Keratinocyte (primary cell): Measurements from ENCODE around the gene MOB2. TPM values are rescaled to one million over a fixed set of nuclear protein-coding genes. Genes with fewer than 3 reads are reported as not detected.

Experiments
- DNase-seq: peaks from one replicate; pipeline ENCODE4 v3.0.0-alpha.2; 2011; ENCODE audit warnings: low read depth, missing footprints, low spot score
- FAIRE-seq: peaks from 2 replicates; lab custom pipeline; 2011; peaks lifted over from hg19 to GRCh38; lab: Jason Lieb, UNC
- H2AFZ ChIP-seq: 2 replicates; pipeline ENCODE4 v1.6.0; 2012; ENCODE audit warnings: low read length, control low read depth, inconsistent platforms; ENCODE audit not compliant: control insufficient read depth
- H3K27ac ChIP-seq: 2 replicates; pipeline ENCODE4 v1.5.1; 2011; ENCODE audit warnings: low read length; ENCODE audit not compliant: control insufficient read depth, insufficient read depth
- H3K27me3 ChIP-seq: 3 replicates; pipeline ENCODE4 v1.6.0; 2011; ENCODE audit warnings: low read length; ENCODE audit not compliant: control insufficient read depth, insufficient read depth; ENCODE audit errors: extremely low read depth
- H3K36me3 ChIP-seq, 2 experiments: 2 replicates in 1 of 2; 3 replicates in 1 of 2; pipeline ENCODE4 v1.5.1; 2011; ENCODE audit warnings: low read length in 2 of 2, mild to moderate bottlenecking in 1 of 2; ENCODE audit not compliant: control insufficient read depth in 2 of 2, insufficient read depth in 2 of 2; ENCODE audit errors: extremely low read depth in 1 of 2
- H3K4me1 ChIP-seq: 3 replicates; pipeline ENCODE4 v1.5.1; 2011; ENCODE audit warnings: low read length; ENCODE audit not compliant: control insufficient read depth, insufficient read depth; ENCODE audit errors: extremely low read depth
- H3K4me2 ChIP-seq: 3 replicates; pipeline ENCODE4 v1.6.0; 2011; ENCODE audit warnings: low read depth, low read length; ENCODE audit not compliant: control insufficient read depth, insufficient read depth; ENCODE audit errors: extremely low read depth
- H3K4me3 ChIP-seq, 3 experiments: fragments of 200-600 bp in 1 of 3; sonication (generic) in 1 of 3; 2 replicates in 2 of 3; 3 replicates in 1 of 3; pipeline ENCODE4 v1.5.1; 2011 to 2016; ENCODE audit warnings: low read length in 3 of 3, mild to moderate bottlenecking in 3 of 3, control low read depth in 2 of 3, inconsistent platforms in 1 of 3, low read depth in 1 of 3, mixed read lengths in 1 of 3, mixed run types in 1 of 3, moderate library complexity in 1 of 3; ENCODE audit not compliant: control insufficient read depth in 2 of 3, insufficient read depth in 2 of 3; ENCODE audit errors: extremely low read depth in 1 of 3
- H3K79me2 ChIP-seq: 2 replicates; pipeline ENCODE4 v1.6.0; 2012; ENCODE audit warnings: low read length; ENCODE audit not compliant: control insufficient read depth, insufficient read depth
- H3K9ac ChIP-seq: 3 replicates; pipeline ENCODE4 v1.6.0; 2011; ENCODE audit warnings: low read length; ENCODE audit not compliant: control insufficient read depth, insufficient read depth; ENCODE audit errors: extremely low read depth
- H3K9me1 ChIP-seq: 3 replicates; pipeline ENCODE4 v1.6.0; 2011; ENCODE audit warnings: low read length; ENCODE audit not compliant: control insufficient read depth, insufficient read depth; ENCODE audit errors: extremely low read depth
- H3K9me3 ChIP-seq: 2 replicates; pipeline ENCODE4 v1.5.1; 2012; ENCODE audit warnings: low read depth, low read length; ENCODE audit not compliant: control insufficient read depth
- H4K20me1 ChIP-seq: 3 replicates; pipeline ENCODE4 v1.6.0; 2011; ENCODE audit warnings: low read length; ENCODE audit not compliant: control insufficient read depth, insufficient read depth; ENCODE audit errors: extremely low read depth
- EZH2 ChIP-seq: IDR thresholded peaks from one replicate; pipeline ENCODE4 v1.6.1; 2012; ENCODE audit warnings: inconsistent platforms, mild to moderate bottlenecking, low read length, moderate library complexity
- dilution Hi-C: fragments of 300-500 bp; cut with MboI; formaldehyde crosslinking; loops from one replicate; pipeline ENCODE4 v1.7.0; 2020; ENCODE audit warnings: low sequenced_read_pairs; ENCODE audit not compliant: extremely low pct_ligation_motif_present
- polyA plus RNA-seq, 5 experiments: library from polyadenylated mRNA; depleted of rRNA in 3 of 5; stranded (reverse) in 3 of 5; stranded (forward) in 1 of 5; unstranded in 1 of 5; fragments of >200 nt; gene quantifications; 1 replicate in 1 of 5; 2 replicates in 3 of 5; 3 replicates in 1 of 5; pipeline versions ENCODE4 v1.2.1 to v1.2.3, GENCODE V29; 2011 to 2012; ENCODE audit warnings: missing spikeins in 2 of 5, low read depth in 1 of 5, low replicate concordance in 1 of 5
- TF ChIP-seq, protein P1 (sequence below), 3 experiments: IDR thresholded peaks in 1 of 3; conservative IDR thresholded peaks in 1 of 3; optimal IDR thresholded peaks in 1 of 3; 2 replicates in 2 of 3; 3 replicates in 1 of 3; pipeline versions ENCODE3 to v1.5.1; 2011; ENCODE audit warnings: low read length in 3 of 3, mild to moderate bottlenecking in 3 of 3, moderate library complexity in 2 of 3, control low read depth in 1 of 3, inconsistent platforms in 1 of 3; ENCODE audit not compliant: insufficient read depth in 2 of 3; ENCODE audit errors: extremely low read depth in 1 of 3

The MOB2 gene
- polyA plus RNA-seq, 1 donor (not counting 4 experiments of a cell fraction or from before 2014, with no cell fraction given) = 37.7 TPM

DNA sequence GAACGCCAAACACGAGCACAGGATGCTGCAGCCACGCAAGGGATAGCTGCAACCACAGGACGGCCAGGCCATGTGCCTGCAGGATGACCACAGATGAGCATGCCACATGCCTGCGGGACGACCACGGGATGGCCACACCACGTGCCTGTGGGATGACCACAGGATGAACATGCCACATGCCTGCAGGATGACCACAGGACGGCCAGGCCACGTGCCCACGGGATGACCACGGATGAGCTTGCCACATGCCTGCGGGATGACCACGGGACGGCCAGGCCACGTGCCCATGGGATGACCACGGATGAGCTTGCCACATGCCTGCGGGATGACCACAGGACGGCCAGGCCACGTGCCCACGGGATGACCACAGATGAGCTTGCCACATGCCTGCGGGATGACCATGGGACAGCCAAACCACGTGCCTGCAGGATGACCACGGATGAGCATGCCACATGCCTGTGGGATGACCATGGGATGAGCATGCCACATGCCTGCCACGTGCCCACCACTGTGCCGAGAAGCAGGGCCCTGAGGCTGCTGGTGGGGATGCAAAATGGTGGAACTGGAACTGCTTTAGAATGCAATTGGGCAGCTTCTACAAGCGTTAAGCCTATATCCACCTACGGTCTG is 12.8 kb upstream of the MOB2 start:
- dilution Hi-C loops = no loop called here
- no peak for TF ChIP-seq EZH2
- TF ChIP-seq, protein P1, sequence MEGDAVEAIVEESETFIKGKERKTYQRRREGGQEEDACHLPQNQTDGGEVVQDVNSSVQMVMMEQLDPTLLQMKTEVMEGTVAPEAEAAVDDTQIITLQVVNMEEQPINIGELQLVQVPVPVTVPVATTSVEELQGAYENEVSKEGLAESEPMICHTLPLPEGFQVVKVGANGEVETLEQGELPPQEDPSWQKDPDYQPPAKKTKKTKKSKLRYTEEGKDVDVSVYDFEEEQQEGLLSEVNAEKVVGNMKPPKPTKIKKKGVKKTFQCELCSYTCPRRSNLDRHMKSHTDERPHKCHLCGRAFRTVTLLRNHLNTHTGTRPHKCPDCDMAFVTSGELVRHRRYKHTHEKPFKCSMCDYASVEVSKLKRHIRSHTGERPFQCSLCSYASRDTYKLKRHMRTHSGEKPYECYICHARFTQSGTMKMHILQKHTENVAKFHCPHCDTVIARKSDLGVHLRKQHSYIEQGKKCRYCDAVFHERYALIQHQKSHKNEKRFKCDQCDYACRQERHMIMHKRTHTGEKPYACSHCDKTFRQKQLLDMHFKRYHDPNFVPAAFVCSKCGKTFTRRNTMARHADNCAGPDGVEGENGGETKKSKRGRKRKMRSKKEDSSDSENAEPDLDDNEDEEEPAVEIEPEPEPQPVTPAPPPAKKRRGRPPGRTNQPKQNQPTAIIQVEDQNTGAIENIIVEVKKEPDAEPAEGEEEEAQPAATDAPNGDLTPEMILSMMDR (optimal IDR thresholded peaks at IDR 0.05 in 1 of 3, IDR thresholded peaks at IDR 0.05 in 1 of 3, conservative IDR thresholded peaks at IDR 0.05 in 1 of 3; ENCODE audit: extremely low read depth in 1 of 3, insufficient read depth in 2 of 3, low read length in 3 of 3) = no peak
- no peak for FAIRE-seq
- Histone ChIP-seq H3K4me3 (no peak overlapping the region), H2AFZ (no peak overlapping the region), H3K9ac (no peak overlapping the region), H3K27ac (no peak overlapping the region), H3K9me1 (peaks cover 3% of the 10 kb centered on the region), H4K20me1 (peaks cover 51% of the 10 kb centered on the region), H3K4me2 (no peak overlapping the region), H3K4me1 (peaks cover 4% of the 10 kb centered on the region), H3K27me3 (no peaks in the 10 kb centered on the region), H3K9me3 (peaks cover 3% of the 10 kb centered on the region), H3K36me3 (peaks cover 3 to 6% of the 10 kb centered on the region in 2 experiments), H3K79me2 (peaks cover 89% of the 10 kb centered on the region)
- DNase-seq = no peak

DNA sequence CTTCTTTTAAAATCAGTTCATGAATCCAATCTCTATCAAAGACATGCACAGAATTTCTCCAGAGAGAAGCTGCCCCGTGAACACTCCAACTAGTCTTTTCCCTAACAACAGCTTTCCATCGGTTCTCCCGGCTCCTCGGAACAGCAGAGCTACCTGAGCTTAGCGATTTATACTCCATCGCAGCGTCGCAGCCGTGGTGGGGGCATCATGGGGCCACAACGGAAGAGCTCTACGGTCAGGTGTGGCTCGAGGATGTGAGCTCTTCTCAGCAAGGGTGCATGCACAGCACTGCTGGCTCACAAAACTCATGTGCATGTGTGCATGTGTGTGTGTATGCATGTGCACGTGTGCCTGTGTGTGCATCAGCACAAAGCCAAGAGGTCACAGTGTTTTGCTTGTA is 11.7 kb upstream of the MOB2 start:
- Histone ChIP-seq H3K4me1 (peaks cover 4% of the 10 kb centered on the region), H2AFZ (no peak overlapping the region), H3K27me3 (no peaks in the 10 kb centered on the region), H4K20me1 (peaks cover 44% of the 10 kb centered on the region), H3K79me2 (peaks cover 86% of the 10 kb centered on the region), H3K9me3 (peaks cover 3% of the 10 kb centered on the region), H3K9me1 (peaks cover 3% of the 10 kb centered on the region), H3K4me2 (no peak overlapping the region), H3K9ac (no peak overlapping the region), H3K27ac (no peak overlapping the region), H3K36me3 (peaks cover 3 to 6% of the 10 kb centered on the region in 2 experiments), H3K4me3 (no peak overlapping the region)
- TF ChIP-seq, protein P1 (optimal IDR thresholded peaks at IDR 0.05 in 1 of 3, IDR thresholded peaks at IDR 0.05 in 1 of 3, conservative IDR thresholded peaks at IDR 0.05 in 1 of 3; ENCODE audit: extremely low read depth in 1 of 3, insufficient read depth in 2 of 3, low read length in 3 of 3) = no peak
- TF ChIP-seq EZH2 = no peak
- FAIRE-seq = no peak
- no peak for DNase-seq
- dilution Hi-C loops = no loop called here
